Measurements from ENCODE around the gene TRAPPC6A.

The TRAPPC6A gene

DNA sequence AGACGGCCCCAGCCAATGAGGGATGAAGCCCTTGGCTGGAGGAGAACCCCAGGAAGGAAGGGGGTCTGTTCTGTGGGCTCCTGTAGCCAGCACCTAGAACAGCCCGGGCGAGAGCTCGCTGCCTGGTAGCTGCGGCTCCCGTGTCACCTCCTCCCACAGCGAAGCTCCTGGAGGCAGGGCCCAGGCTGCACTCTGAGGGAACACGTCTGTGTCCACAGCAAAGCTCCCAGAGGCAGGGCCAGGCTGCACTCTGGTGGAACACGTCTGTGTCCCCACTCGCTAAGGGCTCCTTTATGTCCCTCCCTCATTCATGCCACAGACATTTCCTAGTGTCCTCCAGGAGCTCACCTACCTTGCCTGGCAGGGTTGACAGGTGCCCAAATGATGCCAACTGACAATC is 8.4 kb downstream of the TRAPPC6A start:
- H3K9ac ChIP-seq (ENCODE audit: low read length), result no peak overlapping the region
- no peak overlapping the region for H3K4me3 ChIP-seq (ENCODE audit: low read length)
- H3K36me3 ChIP-seq (ENCODE audit: control insufficient read depth, insufficient read depth, low read length), result no peaks in the 10 kb centered on the region
- H3K27me3 ChIP-seq (ENCODE audit: control insufficient read depth, insufficient read depth, low read length), result no peaks in the 10 kb centered on the region
- H3K4me1 ChIP-seq (ENCODE audit: control insufficient read depth, insufficient read depth, low read length), result peaks cover 30% of the 10 kb centered on the region
- no peaks in the 10 kb centered on the region for H3K9me3 ChIP-seq (ENCODE audit: control insufficient read depth, low read length)

DNA sequence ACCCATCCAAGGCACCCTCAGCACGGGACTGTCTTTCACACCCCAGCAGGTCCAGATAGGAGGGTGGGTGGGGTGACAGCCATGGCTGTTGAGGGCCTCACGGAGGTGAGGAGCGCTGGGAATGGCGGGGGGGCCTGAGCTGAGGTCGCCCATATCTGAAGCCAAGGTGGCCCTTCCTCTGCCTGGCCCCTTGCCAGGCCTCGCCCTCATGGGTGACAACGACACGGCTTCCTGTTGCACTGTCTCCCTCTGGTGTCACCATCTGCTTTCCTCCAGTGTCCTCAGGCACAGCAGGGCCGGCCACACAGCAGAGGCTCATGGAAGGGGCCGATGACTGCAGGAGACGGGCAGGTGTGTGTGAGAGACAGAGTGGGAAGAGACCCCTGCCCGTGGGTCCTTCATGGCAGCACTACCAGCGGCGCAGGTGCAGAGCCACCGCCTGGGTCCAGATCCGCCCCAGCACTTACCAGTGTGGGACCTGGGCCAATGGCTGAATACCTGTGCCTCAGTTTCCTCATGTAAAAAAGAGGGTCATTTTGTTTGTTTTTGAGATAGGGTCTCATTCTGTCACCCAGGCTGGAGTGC is 9.2 kb downstream of the TRAPPC6A start:
- Histone ChIP-seq H3K9ac (ENCODE audit: low read length) (no peak overlapping the region), H3K27me3 (ENCODE audit: control insufficient read depth, insufficient read depth, low read length) (no peaks in the 10 kb centered on the region), H3K4me1 (ENCODE audit: control insufficient read depth, insufficient read depth, low read length) (peaks cover 37% of the 10 kb centered on the region), H3K4me3 (ENCODE audit: low read length) (no peak overlapping the region), H3K36me3 (ENCODE audit: control insufficient read depth, insufficient read depth, low read length) (no peaks in the 10 kb centered on the region), H3K9me3 (ENCODE audit: control insufficient read depth, low read length) (no peaks in the 10 kb centered on the region)

DNA sequence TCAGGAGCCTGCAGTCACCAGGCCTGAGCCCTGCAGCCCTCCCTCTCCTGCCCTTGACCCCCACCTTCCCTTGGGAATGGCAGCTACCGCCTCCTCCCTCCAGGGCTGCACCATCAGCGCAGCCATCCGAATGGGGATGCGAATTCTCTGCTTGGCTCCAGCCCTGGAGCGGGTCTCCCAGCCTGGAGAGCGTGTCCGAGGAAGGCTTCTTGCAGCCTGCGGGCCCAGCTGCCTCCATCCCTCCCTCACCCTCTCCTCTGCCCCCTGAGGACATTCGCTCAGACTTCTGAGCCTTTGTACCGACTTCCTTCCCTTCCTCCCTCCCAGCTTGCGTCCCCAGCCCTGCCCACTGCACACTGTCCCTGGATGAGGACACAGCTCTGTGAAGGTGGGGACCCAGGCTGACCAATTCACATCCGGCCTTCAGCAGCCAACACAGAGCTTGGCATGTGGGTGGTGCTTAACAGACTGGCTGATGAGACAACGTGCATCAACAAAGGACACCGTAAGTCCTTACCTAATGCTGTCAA is 11.2 kb downstream of the TRAPPC6A start:
- Histone ChIP-seq H3K4me3 (ENCODE audit: low read length) (no peak overlapping the region), H3K36me3 (ENCODE audit: control insufficient read depth, insufficient read depth, low read length) (no peaks in the 10 kb centered on the region), H3K4me1 (ENCODE audit: control insufficient read depth, insufficient read depth, low read length) (peaks cover 29% of the 10 kb centered on the region), H3K9ac (ENCODE audit: low read length) (no peak overlapping the region), H3K27me3 (ENCODE audit: control insufficient read depth, insufficient read depth, low read length) (peaks cover 12% of the 10 kb centered on the region), H3K9me3 (ENCODE audit: control insufficient read depth, low read length) (no peaks in the 10 kb centered on the region)

DNA sequence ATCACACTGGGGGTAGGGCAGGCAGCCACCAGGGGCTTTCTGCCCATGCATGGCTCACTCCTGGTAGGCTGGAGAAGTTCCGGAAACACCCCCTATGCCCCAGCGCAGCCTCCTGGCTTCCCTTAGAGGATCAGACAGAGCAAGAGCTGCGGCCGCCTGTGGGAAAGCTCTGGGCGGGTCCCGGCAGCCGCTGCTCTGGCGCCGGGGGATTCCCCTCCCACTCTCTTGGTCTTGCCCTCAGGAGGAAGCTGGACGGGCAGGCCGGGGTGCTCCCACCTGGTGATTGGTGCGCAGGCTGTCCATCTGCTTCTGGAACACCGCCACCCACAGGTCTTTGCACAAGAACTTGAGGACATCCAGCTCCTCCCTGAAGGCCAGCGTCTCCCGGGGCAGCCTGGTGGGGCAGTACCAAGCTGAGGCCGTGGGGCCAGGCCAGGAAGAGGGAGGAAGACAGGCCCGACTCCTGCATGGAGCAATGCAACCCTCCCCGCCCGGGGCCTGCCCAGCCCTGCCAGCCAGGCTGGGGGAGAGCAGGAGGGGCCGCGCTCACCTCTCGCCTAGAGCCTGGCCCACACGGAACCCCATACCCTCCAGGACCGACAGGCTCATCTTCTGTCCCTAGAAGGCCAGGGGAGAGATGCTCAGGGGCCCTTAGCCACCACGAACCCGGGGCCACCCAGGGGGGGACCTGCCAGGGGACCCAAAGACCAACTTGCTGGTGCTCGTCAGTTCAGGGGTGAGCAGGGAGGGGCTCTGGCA is 13.3 kb downstream of the TRAPPC6A start:
- H3K27me3 ChIP-seq (ENCODE audit: control insufficient read depth, insufficient read depth, low read length), result peaks cover 29% of the 10 kb centered on the region
- no peaks in the 10 kb centered on the region for H3K36me3 ChIP-seq (ENCODE audit: control insufficient read depth, insufficient read depth, low read length)
- no peak overlapping the region for H3K9ac ChIP-seq (ENCODE audit: low read length)
- H3K4me1 ChIP-seq (ENCODE audit: control insufficient read depth, insufficient read depth, low read length), result peaks cover 27% of the 10 kb centered on the region
- no peak overlapping the region for H3K4me3 ChIP-seq (ENCODE audit: low read length)
- no peaks in the 10 kb centered on the region for H3K9me3 ChIP-seq (ENCODE audit: control insufficient read depth, low read length)

DNA sequence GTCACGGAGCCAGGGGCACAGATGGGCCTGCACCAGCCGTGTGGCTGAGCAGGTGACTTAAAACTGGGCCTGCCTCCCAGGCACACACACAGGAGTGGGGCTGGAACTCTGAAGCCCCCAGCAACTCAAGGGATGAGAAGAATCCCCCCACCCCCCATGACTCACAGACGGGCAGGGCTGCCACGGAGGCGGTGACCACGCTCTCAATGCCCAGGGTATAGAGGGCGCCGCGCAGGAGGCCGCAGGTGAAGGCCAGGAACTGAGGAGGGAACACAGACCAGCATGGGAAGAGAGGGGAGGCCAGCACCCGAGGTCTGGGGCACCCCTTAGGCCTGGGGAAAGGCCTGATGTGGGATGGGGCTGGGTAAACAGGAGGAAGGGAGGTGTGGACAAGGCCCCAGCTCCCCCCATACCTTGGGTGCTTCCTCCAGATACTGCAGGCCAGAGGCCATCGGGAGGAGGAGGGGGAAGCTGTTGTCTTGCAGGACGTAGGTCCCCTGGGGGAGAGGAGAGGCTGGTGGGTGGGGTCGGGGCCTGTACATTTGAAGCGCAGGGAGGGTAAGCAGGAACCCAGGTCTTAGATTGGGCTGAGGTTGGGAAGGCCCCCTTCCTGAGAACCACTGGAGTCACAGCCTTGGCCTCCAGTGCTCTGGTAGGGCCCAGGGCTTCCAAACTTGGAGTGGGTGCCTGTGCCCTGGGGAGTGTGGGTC is 14.1 kb downstream of the TRAPPC6A start:
- Histone ChIP-seq H3K9ac (ENCODE audit: low read length) (no peak overlapping the region), H3K9me3 (ENCODE audit: control insufficient read depth, low read length) (no peaks in the 10 kb centered on the region), H3K4me3 (ENCODE audit: low read length) (no peak overlapping the region), H3K4me1 (ENCODE audit: control insufficient read depth, insufficient read depth, low read length) (peaks cover 27% of the 10 kb centered on the region), H3K36me3 (ENCODE audit: control insufficient read depth, insufficient read depth, low read length) (no peaks in the 10 kb centered on the region), H3K27me3 (ENCODE audit: control insufficient read depth, insufficient read depth, low read length) (peaks cover 30% of the 10 kb centered on the region)

DNA sequence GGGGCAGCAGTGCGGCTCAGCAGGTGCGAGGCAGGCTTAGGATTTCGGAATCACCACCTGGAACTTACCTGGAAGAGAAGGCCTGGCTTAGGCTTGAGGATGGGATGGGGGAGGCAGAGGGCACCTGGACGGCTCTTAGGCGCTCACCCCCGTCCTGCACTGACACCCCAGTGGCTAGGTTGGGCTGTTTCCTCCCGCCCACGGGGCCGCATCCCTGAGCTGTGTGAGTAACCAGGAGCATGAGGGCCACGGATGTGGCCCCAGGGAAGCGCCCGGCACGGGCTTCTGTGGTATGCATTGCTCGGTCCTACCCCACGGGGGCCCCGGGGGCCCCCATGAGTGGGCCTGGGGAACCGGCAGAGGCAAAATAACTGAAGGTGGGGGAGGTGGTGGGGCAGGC is 14.9 kb downstream of the TRAPPC6A start:
- no peak overlapping the region for H3K9ac ChIP-seq (ENCODE audit: low read length)
- no peak overlapping the region for H3K4me3 ChIP-seq (ENCODE audit: low read length)
- peaks cover 27% of the 10 kb centered on the region for H3K4me1 ChIP-seq (ENCODE audit: control insufficient read depth, insufficient read depth, low read length)
- H3K27me3 ChIP-seq (ENCODE audit: control insufficient read depth, insufficient read depth, low read length), result peaks cover 36% of the 10 kb centered on the region
- H3K36me3 ChIP-seq (ENCODE audit: control insufficient read depth, insufficient read depth, low read length), result no peaks in the 10 kb centered on the region
- no peaks in the 10 kb centered on the region for H3K9me3 ChIP-seq (ENCODE audit: control insufficient read depth, low read length)

DNA sequence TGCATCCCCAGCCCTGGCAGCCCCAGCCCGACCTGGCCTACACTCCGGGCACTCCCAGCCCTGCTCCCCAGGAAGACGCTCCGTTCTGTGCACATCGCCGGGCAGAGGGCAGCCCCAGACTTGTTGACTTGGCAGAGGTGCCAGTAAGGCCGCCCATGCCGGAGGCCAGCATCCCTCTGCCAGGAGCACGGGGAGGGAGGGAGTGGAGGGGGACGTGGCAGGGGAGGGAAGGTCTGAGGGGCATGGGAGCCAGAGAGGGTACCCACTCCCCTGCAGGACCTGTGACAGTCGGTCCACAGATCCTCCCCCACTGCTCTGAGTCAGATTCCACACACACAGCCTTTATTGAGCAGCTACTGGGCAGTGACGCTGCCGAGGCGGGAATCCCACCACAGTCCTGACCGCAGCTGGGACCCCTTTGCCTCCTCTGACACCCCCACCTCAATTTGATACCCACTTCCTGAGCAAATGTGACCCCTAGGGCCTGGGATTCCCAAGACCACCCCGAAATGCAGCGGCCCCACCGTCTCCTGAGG is 15.4 kb downstream of the TRAPPC6A start:
- no peaks in the 10 kb centered on the region for H3K36me3 ChIP-seq (ENCODE audit: control insufficient read depth, insufficient read depth, low read length)
- no peak overlapping the region for H3K9ac ChIP-seq (ENCODE audit: low read length)
- H3K4me3 ChIP-seq (ENCODE audit: low read length), result no peak overlapping the region
- H3K4me1 ChIP-seq (ENCODE audit: control insufficient read depth, insufficient read depth, low read length), result peaks cover 27% of the 10 kb centered on the region
- H3K27me3 ChIP-seq (ENCODE audit: control insufficient read depth, insufficient read depth, low read length), result peaks cover 38% of the 10 kb centered on the region
- H3K9me3 ChIP-seq (ENCODE audit: control insufficient read depth, low read length), result no peaks in the 10 kb centered on the region

DNA sequence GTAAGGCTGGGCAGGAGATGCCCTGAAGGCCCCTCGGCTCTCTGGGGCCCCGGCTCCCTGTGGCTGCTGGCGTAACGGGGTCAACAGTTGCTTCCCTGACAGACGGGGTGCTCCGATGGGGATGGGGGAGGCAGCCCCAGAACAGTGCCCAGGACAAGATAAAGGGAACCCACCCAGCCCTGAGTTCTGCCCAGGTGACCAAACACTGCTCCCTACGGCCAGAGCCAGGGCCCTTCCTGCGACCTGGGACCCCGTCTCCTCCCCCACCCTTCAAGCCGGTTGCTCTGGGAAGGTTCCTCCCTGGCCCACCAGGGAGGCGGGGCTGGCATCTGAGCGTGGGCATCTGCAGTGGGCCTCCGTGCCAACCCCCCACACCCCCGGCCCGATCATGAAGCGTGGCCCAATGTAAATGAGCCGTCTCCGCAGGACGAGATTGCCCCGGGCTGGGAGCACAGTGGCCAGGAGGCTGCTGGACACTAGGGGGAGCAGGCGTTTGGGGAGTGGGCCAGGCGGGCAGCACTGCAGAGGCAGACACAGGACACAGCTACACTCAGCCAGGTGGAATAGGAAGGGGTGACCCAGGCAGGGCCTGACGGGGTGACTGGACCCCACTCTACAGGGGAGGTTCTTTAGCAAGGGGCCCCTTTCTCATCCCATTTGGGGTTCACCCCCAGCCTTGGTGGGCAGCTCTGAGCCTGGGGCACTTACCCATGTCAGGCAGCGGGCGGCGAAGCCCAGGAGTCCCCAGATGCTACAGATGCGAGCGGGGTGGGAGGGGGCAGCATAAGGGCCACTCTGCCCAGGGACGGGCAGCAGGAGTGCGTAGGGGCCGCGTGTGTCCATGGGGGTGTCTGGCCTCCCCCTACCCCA is 16.1 kb downstream of the TRAPPC6A start:
- H3K9ac ChIP-seq (ENCODE audit: low read length), result no peak overlapping the region
- no peaks in the 10 kb centered on the region for H3K9me3 ChIP-seq (ENCODE audit: control insufficient read depth, low read length)
- peaks cover 38% of the 10 kb centered on the region for H3K27me3 ChIP-seq (ENCODE audit: control insufficient read depth, insufficient read depth, low read length)
- peaks cover 30% of the 10 kb centered on the region for H3K4me1 ChIP-seq (ENCODE audit: control insufficient read depth, insufficient read depth, low read length)
- H3K4me3 ChIP-seq (ENCODE audit: low read length), result no peak overlapping the region
- no peaks in the 10 kb centered on the region for H3K36me3 ChIP-seq (ENCODE audit: control insufficient read depth, insufficient read depth, low read length)

DNA sequence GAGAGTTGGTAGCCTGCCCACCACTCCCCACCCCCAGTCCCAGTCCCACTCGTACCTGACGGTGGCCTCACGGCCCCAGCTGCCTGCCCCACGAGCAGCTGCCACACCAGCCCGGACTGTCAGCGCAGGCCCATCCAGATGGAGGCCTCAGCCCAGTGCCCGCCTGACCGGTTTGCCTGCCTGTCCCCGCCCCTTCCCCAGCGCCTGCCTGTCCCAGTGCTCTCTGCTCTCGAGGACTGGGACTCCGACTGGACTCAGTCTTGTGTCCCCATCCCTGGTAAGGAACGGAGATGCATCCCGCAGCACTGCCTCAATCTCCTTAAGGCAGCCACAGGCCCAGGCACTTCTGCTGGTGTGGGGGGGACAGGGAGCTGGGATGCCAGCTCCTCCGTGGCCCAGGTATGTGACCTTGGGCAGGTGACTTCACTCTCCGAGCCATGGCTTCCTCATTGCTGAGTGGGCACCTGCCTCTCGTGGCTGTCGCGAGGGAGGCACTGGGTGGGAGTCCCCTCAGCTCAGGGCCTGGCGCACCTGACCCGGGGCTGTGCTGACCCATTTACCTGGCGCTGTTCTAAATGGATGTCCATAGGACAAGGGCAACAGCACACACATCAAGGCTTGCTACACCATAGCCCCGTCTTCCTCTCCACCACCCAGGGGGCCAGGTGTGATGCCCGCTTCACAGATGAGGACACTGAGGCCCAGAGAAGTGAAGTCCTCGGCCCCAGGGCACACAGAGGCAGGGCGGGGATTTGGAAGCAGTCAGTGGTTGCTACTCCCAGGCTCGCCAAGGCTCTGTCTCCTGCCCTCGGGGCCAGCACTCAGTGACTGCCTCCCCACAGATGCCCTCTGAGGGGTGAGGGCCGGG is 16.9 kb downstream of the TRAPPC6A start, which contains the start of gene NKPD1:
Gene NKPD1, minus strand, starts transcription at position 113 of the 868 bp plus-strand sequence. CDS start 832 bp downstream, outside the sequence.
- H3K27me3 ChIP-seq (ENCODE audit: control insufficient read depth, insufficient read depth, low read length), result peaks cover 41% of the 10 kb centered on the region
- H3K4me1 ChIP-seq (ENCODE audit: control insufficient read depth, insufficient read depth, low read length), result peaks cover 38% of the 10 kb centered on the region
- H3K4me3 ChIP-seq (ENCODE audit: low read length), result no peak within 1 kb of the TSS
- no peaks in the 10 kb centered on the region for H3K36me3 ChIP-seq (ENCODE audit: control insufficient read depth, insufficient read depth, low read length)
- peak within 1 kb of the TSS; percentile 34 for H3K9ac ChIP-seq (ENCODE audit: low read length)
- no peaks in the 10 kb centered on the region for H3K9me3 ChIP-seq (ENCODE audit: control insufficient read depth, low read length)

DNA sequence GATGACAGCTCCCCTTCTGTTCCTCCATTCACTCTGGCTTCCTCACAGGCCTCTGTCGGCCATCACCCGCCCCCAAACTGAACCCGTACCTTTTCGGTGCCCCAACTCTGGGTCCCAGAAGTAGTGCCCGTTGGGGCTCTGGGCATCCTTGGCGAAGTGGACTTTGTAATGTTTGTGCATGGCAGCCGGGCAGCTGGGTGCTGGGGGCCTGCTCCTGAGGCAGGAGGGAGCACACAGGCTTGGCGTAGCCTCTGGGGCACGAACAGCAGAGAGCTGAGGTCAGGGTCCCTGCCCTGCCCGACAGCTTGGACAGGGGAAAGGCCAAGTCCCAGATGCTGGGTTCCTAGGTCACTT is 18.1 kb downstream of the TRAPPC6A start:
- H3K9ac ChIP-seq (ENCODE audit: low read length), result peak overlapping the region; percentile 34
- H3K4me1 ChIP-seq (ENCODE audit: control insufficient read depth, insufficient read depth, low read length), result peaks cover 37% of the 10 kb centered on the region
- H3K4me3 ChIP-seq (ENCODE audit: low read length), result no peak overlapping the region
- no peaks in the 10 kb centered on the region for H3K36me3 ChIP-seq (ENCODE audit: control insufficient read depth, insufficient read depth, low read length)
- no peaks in the 10 kb centered on the region for H3K9me3 ChIP-seq (ENCODE audit: control insufficient read depth, low read length)
- peaks cover 41% of the 10 kb centered on the region for H3K27me3 ChIP-seq (ENCODE audit: control insufficient read depth, insufficient read depth, low read length)

Measured in mucosa of stomach (tissue), 1 donor.